ENCODE measurements around the gene EIF1AY. TPM values are rescaled to one million over a fixed set of nuclear protein-coding genes. Genes with fewer than 3 reads are reported as not detected.

Gene EIF1AY
- 21.6 TPM in 1 of 2 replicates, not detected in the other for total RNA-seq

GRCh38 chrY:20575531-20576121 lies at the start of gene EIF1AY:
TSS of gene EIF1AY (plus strand) at chrY:20575776. CDS start at chrY:20575872, 96 bp downstream.
- peak within 1 kb of the TSS; percentile 56 for H3K4me3 ChIP-seq (ENCODE audit: low read depth, low read length)

GRCh38 chrY:20528435-20528834 lies 47.1 kb upstream of the EIF1AY start:
- Histone ChIP-seq H3K36me3 (ENCODE audit: control insufficient read depth, insufficient read depth, low read length) (no peaks in the 10 kb centered on the region), H3K4me3 (ENCODE audit: low read depth, low read length) (no peak overlapping the region), H3K27me3 (ENCODE audit: control insufficient read depth, insufficient read depth, low read length) (no peaks in the 10 kb centered on the region)
- no peak for TF ChIP-seq CTCF (IDR thresholded peaks at IDR 0.05; ENCODE audit: insufficient read depth, low read length, severe bottlenecking)
- DNase-seq (ENCODE audit: low read depth) = no peak
- no peak for FAIRE-seq

More at GRCh38 chrY:20575531-20576121, at the start of gene EIF1AY:
- Histone ChIP-seq H3K27me3 (ENCODE audit: control insufficient read depth, insufficient read depth, low read length) (no peaks in the 10 kb centered on the region), H3K36me3 (ENCODE audit: control insufficient read depth, insufficient read depth, low read length) (no peaks in the 10 kb centered on the region)
- TF ChIP-seq CTCF (IDR thresholded peaks at IDR 0.05; ENCODE audit: insufficient read depth, low read length, severe bottlenecking) = no peak
- FAIRE-seq (no peak), DNase-seq (ENCODE audit: low read depth) (peak; percentile 86)

- no peak for TF ChIP-seq CTCF (IDR thresholded peaks at IDR 0.05; ENCODE audit: insufficient read depth, low read length, severe bottlenecking)
- Histone ChIP-seq H3K27me3 (ENCODE audit: control insufficient read depth, insufficient read depth, low read length) (no peaks in the 10 kb centered on the region), H3K4me3 (ENCODE audit: low read depth, low read length) (no peak overlapping the region), H3K36me3 (ENCODE audit: control insufficient read depth, insufficient read depth, low read length) (no peaks in the 10 kb centered on the region)
- DNase-seq (ENCODE audit: low read depth) (no peak), FAIRE-seq (no peak)
Observed at GRCh38 chrY:20538186-20538585, 37.4 kb upstream of the EIF1AY start.

GRCh38 chrY:20538933-20539332 lies 36.6 kb upstream of the EIF1AY start:
- FAIRE-seq = no peak
- DNase-seq (ENCODE audit: low read depth) = no peak
- TF ChIP-seq CTCF (IDR thresholded peaks at IDR 0.05; ENCODE audit: insufficient read depth, low read length, severe bottlenecking) = no peak
- Histone ChIP-seq H3K4me3 (ENCODE audit: low read depth, low read length) (no peak overlapping the region), H3K36me3 (ENCODE audit: control insufficient read depth, insufficient read depth, low read length) (no peaks in the 10 kb centered on the region), H3K27me3 (ENCODE audit: control insufficient read depth, insufficient read depth, low read length) (no peaks in the 10 kb centered on the region)

GRCh38 chrY:20544451-20544960 lies 31.1 kb upstream of the EIF1AY start:
- TF ChIP-seq CTCF (IDR thresholded peaks at IDR 0.05; ENCODE audit: insufficient read depth, low read length, severe bottlenecking) = no peak
- DNase-seq (ENCODE audit: low read depth) = no peak
- no peaks in the 10 kb centered on the region for H3K27me3 ChIP-seq (ENCODE audit: control insufficient read depth, insufficient read depth, low read length)
- no peak overlapping the region for H3K4me3 ChIP-seq (ENCODE audit: low read depth, low read length)
- H3K36me3 ChIP-seq (ENCODE audit: control insufficient read depth, insufficient read depth, low read length) = no peaks in the 10 kb centered on the region
- no peak for FAIRE-seq

GRCh38 chrY:20546071-20546470 lies 29.5 kb upstream of the EIF1AY start:
- Histone ChIP-seq H3K4me3 (ENCODE audit: low read depth, low read length) (no peak overlapping the region), H3K36me3 (ENCODE audit: control insufficient read depth, insufficient read depth, low read length) (no peaks in the 10 kb centered on the region), H3K27me3 (ENCODE audit: control insufficient read depth, insufficient read depth, low read length) (no peaks in the 10 kb centered on the region)
- no peak for FAIRE-seq
- DNase-seq (ENCODE audit: low read depth) = peak; percentile 15
- TF ChIP-seq CTCF (IDR thresholded peaks at IDR 0.05; ENCODE audit: insufficient read depth, low read length, severe bottlenecking) = no peak
